GM12875 (cell line): Measurements from ENCODE around the gene AURKAIP1.

Experiments
- H3K4me3 ChIP-seq: one replicate; pipeline ENCODE4 v1.5.1; 2011; ENCODE audit warnings: low read depth, low read length, control low read depth
- TF ChIP-seq, protein P1 (sequence below): IDR thresholded peaks from 2 replicates; pipeline ENCODE4 v1.5.1; 2011; ENCODE audit warnings: low read depth, mild to moderate bottlenecking, control low read depth, inconsistent platforms, low read length, moderate library complexity, borderline replicate concordance; ENCODE audit not compliant: insufficient read depth

AURKAIP1 gene

DNA sequence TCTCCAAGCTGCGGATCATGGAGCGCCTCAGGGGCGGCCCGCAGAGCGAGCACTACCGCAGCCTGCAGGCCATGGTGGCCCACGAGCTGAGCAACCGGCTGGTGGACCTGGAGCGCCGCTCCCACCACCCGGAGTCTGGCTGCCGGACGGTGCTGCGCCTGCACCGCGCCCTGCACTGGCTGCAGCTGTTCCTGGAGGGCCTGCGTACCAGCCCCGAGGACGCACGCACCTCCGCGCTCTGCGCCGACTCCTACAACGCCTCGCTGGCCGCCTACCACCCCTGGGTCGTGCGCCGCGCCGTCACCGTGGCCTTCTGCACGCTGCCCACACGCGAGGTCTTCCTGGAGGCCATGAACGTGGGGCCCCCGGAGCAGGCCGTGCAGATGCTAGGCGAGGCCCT, 47.7 kb downstream of the AURKAIP1 start:
- TF ChIP-seq, protein P1, sequence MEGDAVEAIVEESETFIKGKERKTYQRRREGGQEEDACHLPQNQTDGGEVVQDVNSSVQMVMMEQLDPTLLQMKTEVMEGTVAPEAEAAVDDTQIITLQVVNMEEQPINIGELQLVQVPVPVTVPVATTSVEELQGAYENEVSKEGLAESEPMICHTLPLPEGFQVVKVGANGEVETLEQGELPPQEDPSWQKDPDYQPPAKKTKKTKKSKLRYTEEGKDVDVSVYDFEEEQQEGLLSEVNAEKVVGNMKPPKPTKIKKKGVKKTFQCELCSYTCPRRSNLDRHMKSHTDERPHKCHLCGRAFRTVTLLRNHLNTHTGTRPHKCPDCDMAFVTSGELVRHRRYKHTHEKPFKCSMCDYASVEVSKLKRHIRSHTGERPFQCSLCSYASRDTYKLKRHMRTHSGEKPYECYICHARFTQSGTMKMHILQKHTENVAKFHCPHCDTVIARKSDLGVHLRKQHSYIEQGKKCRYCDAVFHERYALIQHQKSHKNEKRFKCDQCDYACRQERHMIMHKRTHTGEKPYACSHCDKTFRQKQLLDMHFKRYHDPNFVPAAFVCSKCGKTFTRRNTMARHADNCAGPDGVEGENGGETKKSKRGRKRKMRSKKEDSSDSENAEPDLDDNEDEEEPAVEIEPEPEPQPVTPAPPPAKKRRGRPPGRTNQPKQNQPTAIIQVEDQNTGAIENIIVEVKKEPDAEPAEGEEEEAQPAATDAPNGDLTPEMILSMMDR: no peak
- H3K4me3 ChIP-seq: no peak overlapping the region

- H3K4me3 ChIP-seq: no peak overlapping the region
- TF ChIP-seq, protein P1: no peak
Observed at GRCh38 chr1:1326075-1326605, 48.9 kb downstream of the AURKAIP1 start.

GRCh38 chr1:1325288-1326074, 49.5 kb downstream of the AURKAIP1 start:
- TF ChIP-seq, protein P1: no peak
- H3K4me3 ChIP-seq: peak overlapping the region; percentile 84

- TF ChIP-seq, protein P1: no peak
- H3K4me3 ChIP-seq: peak within 1 kb of the TSS; percentile 84
Observed at GRCh38 chr1:1324524-1325287, 50.3 kb downstream of the AURKAIP1 start, which contains the start of the genes CPTP and INTS11. Gene CPTP (plus strand): TSS chr1:1324802. CDS start chr1:1326911, 2,109 bp downstream. Gene INTS11 (minus strand): TSS chr1:1324660. CDS start chr1:1324608, 52 bp downstream.

- TF ChIP-seq, protein P1: no peak
- H3K4me3 ChIP-seq: peak overlapping the region; percentile 84
Observed at GRCh38 chr1:1324084-1324523, 50.9 kb downstream of the AURKAIP1 start.
